Testis (tissue), 3 donors: Measurements from ENCODE around the gene RBM33. TPM values are rescaled to one million over a fixed set of nuclear protein-coding genes. Genes with fewer than 3 reads are reported as not detected.

Source experiments
- DNase-seq: peaks from one replicate; pipeline ENCODE4 v3.0.0-alpha.2; 2019
- H3K27ac ChIP-seq, 2 donors: fragments of 200-600 bp; sonication (generic); one replicate each; pipeline ENCODE4 v1.5.1; 2019
- H3K27me3 ChIP-seq: fragments of 200-600 bp; sonication (generic); one replicate; pipeline ENCODE4 v1.5.1; 2019
- H3K36me3 ChIP-seq: fragments of 200-600 bp; sonication (generic); one replicate; pipeline ENCODE4 v1.5.1; 2017; ENCODE audit warnings: low read depth; ENCODE audit errors: missing control alignments
- H3K4me1 ChIP-seq: fragments of 200-600 bp; sonication (generic); one replicate; pipeline ENCODE4 v1.5.1; 2019
- H3K4me3 ChIP-seq, 2 donors: fragments of 200-600 bp; sonication (generic); one replicate each; pipeline ENCODE4 v1.5.1; 2017 to 2019
- H3K9me3 ChIP-seq: fragments of 200-600 bp; sonication (generic); one replicate; pipeline ENCODE4 v1.5.1; 2017
- POLR2A ChIP-seq: fragments of 450-650 bp; IDR thresholded peaks from one replicate; pipeline ENCODE4 v1.6.1; 2017; ENCODE audit warnings: antibody characterized with exemption, mild to moderate bottlenecking, moderate library complexity
- WGBS, 2 donors: methylation state at CpG; one replicate each; pipeline ENCODE4 v1.1.5; 2018; 5-methylcytosine and 5-hydroxymethylcytosine counted together
- intact Hi-C: fragments of 100-400 bp; cut with DNase I; formaldehyde crosslinking; loops from one replicate; pipeline ENCODE4 v1.15.1; 2023; ENCODE audit warnings: low total_unique reads
- polyA plus RNA-seq: library from polyadenylated mRNA; stranded (reverse); fragments of 350-450 nt; fragmentation: Illumina TruSeq; extraction: RNeasy Lipid Tissue Mini Kit (QIAGEN cat#74804); gene quantifications from one replicate; pipeline ENCODE4 v1.2.3, GENCODE V29; 2014; ENCODE audit warnings: low read depth, low replicate concordance; ENCODE audit not compliant: insufficient read depth
- total RNA-seq, 2 donors: library from RNA; depleted of rRNA; stranded (reverse); fragments of >200 nt; gene quantifications; one replicate each; pipeline ENCODE4 v1.2.3, GENCODE V29; 2016
- TF ChIP-seq, protein P1 (sequence below), 3 experiments: fragments of 450-650 bp in 2 of 3; fragments of 200-600 bp in 1 of 3; sonication (generic) in 1 of 3; IDR thresholded peaks; one replicate each; pipeline ENCODE4 v1.5.1; 2016 to 2019; ENCODE audit warnings: antibody characterized with exemption in 3 of 3, mild to moderate bottlenecking in 2 of 3, moderate library complexity in 1 of 3

RBM33 gene
- total and polyA plus RNA-seq, 3 donors from 2014 or later, result 27.3 to 104 (median 93.4) TPM

DNA sequence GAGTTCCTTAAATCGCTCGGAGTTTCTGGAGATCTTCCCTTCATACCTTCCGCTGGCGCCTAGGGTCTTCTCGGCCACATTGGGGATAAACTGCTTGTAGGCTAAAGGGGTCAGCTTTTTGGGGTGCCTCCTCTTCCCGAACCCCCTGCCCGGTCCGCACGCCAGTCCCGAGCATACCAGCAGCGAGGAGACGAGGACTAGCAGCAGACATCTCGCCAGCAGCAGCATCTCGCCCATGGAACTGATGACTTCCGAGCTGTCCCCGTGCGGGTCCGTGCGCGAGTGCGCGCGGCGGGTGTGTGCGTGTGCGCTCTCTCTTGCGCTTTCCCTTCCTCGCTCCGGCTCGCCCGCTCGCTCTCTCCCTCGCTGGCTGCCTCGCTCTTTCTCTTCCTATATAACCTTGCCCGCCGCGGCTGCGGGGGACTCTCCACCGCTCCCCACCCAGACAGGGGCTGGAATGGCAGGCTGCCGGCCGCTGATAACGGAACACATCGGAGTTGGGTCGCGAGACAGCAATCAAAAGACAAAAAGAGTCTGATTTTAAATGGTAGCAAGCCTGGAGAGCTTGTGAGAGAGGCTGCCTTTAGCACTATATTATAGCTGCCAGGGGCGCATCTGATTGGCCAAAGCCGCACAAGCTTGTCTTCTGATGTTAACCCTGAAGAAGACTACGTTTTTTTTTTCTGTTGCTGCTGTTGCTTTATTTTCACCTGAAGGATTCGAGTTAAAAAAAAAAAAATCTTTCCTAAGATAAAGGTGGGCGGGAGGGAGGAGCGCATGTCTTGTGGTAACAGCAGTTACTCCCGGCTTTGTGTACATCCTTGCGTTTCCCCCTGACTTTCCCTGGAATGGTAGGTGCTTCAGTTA lies 167.7 kb downstream of the RBM33 start, which contains the start of gene SHH:
Gene SHH (minus strand): TSS at position 569 of the 867 bp plus-strand sequence. CDS start 341 bp downstream, at position 228.
- no peak for DNase-seq
- 0 to 1% methylated on average over 41 to 53 of the region's 53 CpGs for WGBS, 2 donors
- Histone ChIP-seq H3K27ac (no peak within 1 kb of the TSS), H3K9me3 (no peaks in the 10 kb centered on the region), H3K4me1 (peaks cover 16% of the 10 kb centered on the region), H3K36me3 (no peaks in the 10 kb centered on the region), H3K4me3 (no peak within 1 kb of the TSS), H3K27me3 (no peaks in the 10 kb centered on the region)
- TF ChIP-seq, protein P1, sequence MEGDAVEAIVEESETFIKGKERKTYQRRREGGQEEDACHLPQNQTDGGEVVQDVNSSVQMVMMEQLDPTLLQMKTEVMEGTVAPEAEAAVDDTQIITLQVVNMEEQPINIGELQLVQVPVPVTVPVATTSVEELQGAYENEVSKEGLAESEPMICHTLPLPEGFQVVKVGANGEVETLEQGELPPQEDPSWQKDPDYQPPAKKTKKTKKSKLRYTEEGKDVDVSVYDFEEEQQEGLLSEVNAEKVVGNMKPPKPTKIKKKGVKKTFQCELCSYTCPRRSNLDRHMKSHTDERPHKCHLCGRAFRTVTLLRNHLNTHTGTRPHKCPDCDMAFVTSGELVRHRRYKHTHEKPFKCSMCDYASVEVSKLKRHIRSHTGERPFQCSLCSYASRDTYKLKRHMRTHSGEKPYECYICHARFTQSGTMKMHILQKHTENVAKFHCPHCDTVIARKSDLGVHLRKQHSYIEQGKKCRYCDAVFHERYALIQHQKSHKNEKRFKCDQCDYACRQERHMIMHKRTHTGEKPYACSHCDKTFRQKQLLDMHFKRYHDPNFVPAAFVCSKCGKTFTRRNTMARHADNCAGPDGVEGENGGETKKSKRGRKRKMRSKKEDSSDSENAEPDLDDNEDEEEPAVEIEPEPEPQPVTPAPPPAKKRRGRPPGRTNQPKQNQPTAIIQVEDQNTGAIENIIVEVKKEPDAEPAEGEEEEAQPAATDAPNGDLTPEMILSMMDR (IDR thresholded peaks at IDR 0.05), result no peak
- TF ChIP-seq POLR2A, result no peak
- intact Hi-C loops, result no loop called here

GRCh38 chr7:155813125-155813524 lies 168.7 kb downstream of the RBM33 start:
- WGBS, 2 donors, result 20 to 33% methylated on average over 4 to 8 of the region's 8 CpGs
- H3K4me1 ChIP-seq, result peaks cover 16% of the 10 kb centered on the region
- no peaks in the 10 kb centered on the region for H3K9me3 ChIP-seq
- H3K27ac ChIP-seq, result no peak overlapping the region
- intact Hi-C loops, result no loop called here
- no peak overlapping the region for H3K4me3 ChIP-seq
- no peak for DNase-seq
- TF ChIP-seq, protein P1 (IDR thresholded peaks at IDR 0.05), result no peak
- no peak for TF ChIP-seq POLR2A
- no peaks in the 10 kb centered on the region for H3K27me3 ChIP-seq
- no peaks in the 10 kb centered on the region for H3K36me3 ChIP-seq

GRCh38 chr7:155813546-155814315 lies 169.3 kb downstream of the RBM33 start:
- no peak overlapping the region for H3K27ac ChIP-seq
- no peaks in the 10 kb centered on the region for H3K36me3 ChIP-seq
- TF ChIP-seq, protein P1 (IDR thresholded peaks at IDR 0.05), result no peak
- TF ChIP-seq POLR2A, result no peak
- no peaks in the 10 kb centered on the region for H3K9me3 ChIP-seq
- no peak overlapping the region for H3K4me3 ChIP-seq
- H3K27me3 ChIP-seq, result no peaks in the 10 kb centered on the region
- H3K4me1 ChIP-seq, result peaks cover 12% of the 10 kb centered on the region
- intact Hi-C loops, result no loop called here
- 38 to 50% methylated on average over 18 to 19 of the region's 19 CpGs for WGBS, 2 donors
- no peak for DNase-seq

DNA sequence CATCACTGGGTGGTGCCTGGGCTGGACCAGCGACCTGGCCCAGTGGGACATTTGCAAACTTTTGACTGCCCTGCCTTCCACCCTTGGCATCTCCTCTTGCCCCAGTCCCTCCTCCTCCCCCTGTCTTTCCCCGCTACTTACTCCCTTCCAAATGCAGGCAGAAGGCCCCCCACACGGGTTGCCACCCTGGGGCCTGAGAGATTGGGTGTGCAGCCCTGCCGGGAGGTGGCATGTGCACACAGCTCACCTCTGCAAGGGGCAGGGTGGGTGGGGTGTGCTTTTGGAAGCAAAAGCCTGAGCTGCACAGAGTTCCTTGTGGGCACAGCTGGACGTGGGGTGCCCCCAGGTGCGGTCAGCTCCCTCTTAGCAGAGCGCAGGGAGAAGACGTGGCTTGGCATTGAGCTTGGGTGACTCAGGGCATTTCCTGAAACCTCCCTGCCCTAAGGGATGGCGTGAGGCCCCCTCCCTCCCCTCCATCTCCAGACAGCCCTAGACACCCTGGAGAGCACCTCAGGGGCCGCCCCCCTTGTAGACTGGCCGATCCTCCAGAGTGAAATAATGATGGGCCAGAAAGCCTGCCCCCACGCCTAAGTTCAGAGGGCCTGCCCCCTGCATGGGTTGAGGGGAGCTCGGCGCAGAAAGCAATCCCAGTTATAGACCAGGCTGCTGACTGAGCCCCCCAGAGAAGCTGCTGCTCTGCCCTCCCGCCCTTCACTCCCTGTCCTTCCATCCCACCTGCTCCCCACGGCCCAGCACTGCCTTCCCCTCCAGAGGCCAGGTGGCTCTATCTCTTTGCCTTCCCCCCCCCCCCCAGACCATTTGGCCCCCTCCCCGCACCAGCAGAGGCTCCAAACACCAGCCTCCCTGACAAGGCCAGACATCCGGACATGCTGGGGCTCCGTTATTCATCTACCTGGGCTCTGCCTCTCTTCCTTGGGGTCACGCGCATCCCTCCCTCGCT lies 170.1 kb downstream of the RBM33 start:
- TF ChIP-seq POLR2A, result no peak
- TF ChIP-seq, protein P1 (IDR thresholded peaks at IDR 0.05), result no peak
- 11 to 29% methylated on average over 8 to 22 of the region's 22 CpGs for WGBS, 2 donors
- no peak for DNase-seq
- Histone ChIP-seq H3K36me3 (no peaks in the 10 kb centered on the region), H3K4me1 (peaks cover 4% of the 10 kb centered on the region), H3K4me3 (no peak overlapping the region), H3K9me3 (no peaks in the 10 kb centered on the region), H3K27me3 (no peaks in the 10 kb centered on the region), H3K27ac (no peak overlapping the region)
- intact Hi-C loops, result no loop called here
